Fibroblast of lung (primary cell): ENCODE measurements around the gene NFIL3. TPM values are rescaled to one million over a fixed set of nuclear protein-coding genes. Genes with fewer than 3 reads are reported as not detected.
A peak's percentile ranks its signal among the peaks of the same experiment; 100 is the strongest.

Experiments used
- DNase-seq, 2 donors: peaks; one replicate each; pipeline versions ENCODE4 v3.0.0 to v3.0.0-alpha.2; 2010; ENCODE audit warnings: low read depth in 2 of 2
- H2AFZ ChIP-seq: 2 replicates; pipeline ENCODE4 v1.5.1; 2012; ENCODE audit warnings: low read length, control low read depth, inconsistent platforms
- H3K27ac ChIP-seq: 2 replicates; pipeline ENCODE4 v1.5.1; 2011; ENCODE audit warnings: low read length, control low read depth; ENCODE audit not compliant: insufficient read depth
- H3K27me3 ChIP-seq: 2 replicates; pipeline ENCODE4 v1.5.1; 2011; ENCODE audit warnings: mild to moderate bottlenecking, low read length; ENCODE audit not compliant: control insufficient read depth, insufficient read depth
- H3K36me3 ChIP-seq: 2 replicates; pipeline ENCODE4 v1.5.1; 2011; ENCODE audit warnings: low read length; ENCODE audit not compliant: control insufficient read depth, insufficient read depth
- H3K4me1 ChIP-seq: 2 replicates; pipeline ENCODE4 v1.5.1; 2011; ENCODE audit warnings: low read length; ENCODE audit not compliant: control insufficient read depth, insufficient read depth; ENCODE audit errors: extremely low read depth
- H3K4me2 ChIP-seq: 2 replicates; pipeline ENCODE4 v1.5.1; 2011; ENCODE audit warnings: low read length, control low read depth; ENCODE audit not compliant: insufficient read depth; ENCODE audit errors: extremely low read depth
- H3K4me3 ChIP-seq, 4 experiments: fragments of 200-600 bp in 1 of 4; sonication (generic) in 1 of 4; replicated peaks in 1 of 4; 2 replicates each; pipeline ENCODE4 v1.5.1; 2011 to 2016; ENCODE audit warnings: low read length in 4 of 4, low read depth in 3 of 4, mild to moderate bottlenecking in 3 of 4, control low read depth in 2 of 4, inconsistent platforms in 1 of 4, mixed read lengths in 1 of 4; ENCODE audit not compliant: insufficient read depth in 1 of 4; ENCODE audit errors: control extremely low read depth in 1 of 4
- H3K79me2 ChIP-seq: 2 replicates; pipeline ENCODE4 v1.5.1; 2012; ENCODE audit warnings: mild to moderate bottlenecking, low read length, inconsistent platforms; ENCODE audit not compliant: control insufficient read depth, insufficient read depth
- H3K9ac ChIP-seq: 2 replicates; pipeline ENCODE4 v1.5.1; 2011; ENCODE audit warnings: mild to moderate bottlenecking, low read length, control low read depth; ENCODE audit not compliant: insufficient read depth
- H3K9me3 ChIP-seq: 2 replicates; pipeline ENCODE4 v1.5.1; 2012; ENCODE audit warnings: low read depth, low read length; ENCODE audit not compliant: control insufficient read depth, insufficient read depth
- H4K20me1 ChIP-seq: 2 replicates; pipeline ENCODE4 v1.5.1; 2011; ENCODE audit warnings: low read length; ENCODE audit not compliant: control insufficient read depth, insufficient read depth; ENCODE audit errors: extremely low read depth
- EZH2 ChIP-seq: IDR thresholded peaks from 2 replicates; pipeline ENCODE4 v1.5.1; 2012; ENCODE audit warnings: low read length, control low read depth, mild to moderate bottlenecking; ENCODE audit errors: missing control alignments
- polyA plus RNA-seq, 2 donors: library from polyadenylated mRNA; depleted of rRNA in 1 of 2; stranded (reverse) in 1 of 2; unstranded in 1 of 2; fragments of >200 nt; gene quantifications; 2 replicates each; pipeline ENCODE4 v1.2.1, GENCODE V29; 2011 to 2012; ENCODE audit warnings: missing spikeins in 1 of 2
- total RNA-seq: library from RNA; depleted of rRNA; stranded (reverse); fragments of >200 nt; gene quantifications from 2 replicates; pipeline ENCODE4 v1.2.1, GENCODE V29; 2014
- TF ChIP-seq, protein P1 (sequence below), 2 donors: IDR thresholded peaks in 1 of 2; conservative IDR thresholded peaks in 1 of 2; 1 replicate in 1 of 2; 2 replicates in 1 of 2; pipeline ENCODE4 v1.5.1; 2011 to 2012; ENCODE audit warnings: low read length in 2 of 2, control low read depth in 1 of 2, inconsistent platforms in 1 of 2, low read depth in 1 of 2, mild to moderate bottlenecking in 1 of 2

NFIL3 gene
- total and polyA plus RNA-seq, 2 donors (not counting 1 experiment from before 2014, with no cell fraction given) = 58.7 to 62.3 TPM

DNA sequence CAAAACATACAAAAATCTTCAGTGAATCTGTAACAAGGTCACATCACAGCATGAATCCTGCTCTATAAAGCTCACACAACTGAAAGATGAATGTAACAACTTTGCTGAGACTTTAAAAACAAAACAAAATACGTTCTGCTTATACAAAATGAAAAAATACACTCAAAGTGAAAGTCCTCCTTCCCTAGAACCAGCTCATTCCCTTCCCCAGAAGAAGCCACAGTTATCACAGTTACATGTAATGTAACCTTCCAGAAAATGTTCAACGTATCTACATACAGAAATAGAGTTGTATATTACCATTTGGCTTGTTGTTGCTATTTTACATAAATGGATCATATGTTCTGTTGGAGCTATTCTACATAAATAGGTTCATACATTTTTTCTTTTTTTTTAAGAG lies 64.5 kb downstream of the NFIL3 start:
- H4K20me1 ChIP-seq = no peaks in the 10 kb centered on the region
- H3K27ac ChIP-seq = no peak overlapping the region
- no peak for DNase-seq
- H2AFZ ChIP-seq = no peak overlapping the region
- H3K4me2 ChIP-seq = peak overlapping the region; percentile 26
- no peak overlapping the region for H3K9ac ChIP-seq
- H3K27me3 ChIP-seq = no peaks in the 10 kb centered on the region
- H3K4me3 ChIP-seq = peak overlapping the region in 1 of 4 experiments; percentile 16
- no peak for TF ChIP-seq EZH2
- TF ChIP-seq, protein P1, sequence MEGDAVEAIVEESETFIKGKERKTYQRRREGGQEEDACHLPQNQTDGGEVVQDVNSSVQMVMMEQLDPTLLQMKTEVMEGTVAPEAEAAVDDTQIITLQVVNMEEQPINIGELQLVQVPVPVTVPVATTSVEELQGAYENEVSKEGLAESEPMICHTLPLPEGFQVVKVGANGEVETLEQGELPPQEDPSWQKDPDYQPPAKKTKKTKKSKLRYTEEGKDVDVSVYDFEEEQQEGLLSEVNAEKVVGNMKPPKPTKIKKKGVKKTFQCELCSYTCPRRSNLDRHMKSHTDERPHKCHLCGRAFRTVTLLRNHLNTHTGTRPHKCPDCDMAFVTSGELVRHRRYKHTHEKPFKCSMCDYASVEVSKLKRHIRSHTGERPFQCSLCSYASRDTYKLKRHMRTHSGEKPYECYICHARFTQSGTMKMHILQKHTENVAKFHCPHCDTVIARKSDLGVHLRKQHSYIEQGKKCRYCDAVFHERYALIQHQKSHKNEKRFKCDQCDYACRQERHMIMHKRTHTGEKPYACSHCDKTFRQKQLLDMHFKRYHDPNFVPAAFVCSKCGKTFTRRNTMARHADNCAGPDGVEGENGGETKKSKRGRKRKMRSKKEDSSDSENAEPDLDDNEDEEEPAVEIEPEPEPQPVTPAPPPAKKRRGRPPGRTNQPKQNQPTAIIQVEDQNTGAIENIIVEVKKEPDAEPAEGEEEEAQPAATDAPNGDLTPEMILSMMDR (conservative IDR thresholded peaks at IDR 0.05 in 1 of 2, IDR thresholded peaks at IDR 0.05 in 1 of 2; ENCODE audit: low read depth in 1 of 2, low read length in 2 of 2) = no peak
- peaks cover 33% of the 10 kb centered on the region for H3K79me2 ChIP-seq
- no peaks in the 10 kb centered on the region for H3K9me3 ChIP-seq
- H3K4me1 ChIP-seq = peaks cover 4% of the 10 kb centered on the region
- H3K36me3 ChIP-seq = no peaks in the 10 kb centered on the region

Other genes with a start within 250 kb of the NFIL3 start
- gene AUH, start 61.9 kb downstream of the NFIL3 start, total RNA-seq = 44.7 and 55.5 TPM in 2 replicates
- 10.3 and 11.3 TPM in 2 replicates for gene AUH, start 61.9 kb downstream of the NFIL3 start, polyA plus RNA-seq